CD4-positive, alpha-beta T cell (primary cell): ENCODE measurements around the gene ANKRD63. TPM values are rescaled to one million over a fixed set of nuclear protein-coding genes. Genes with fewer than 3 reads are reported as not detected.

Source experiments
- ATAC-seq: fragments of 200-7000 bp; cut with Tn5 transposase; one replicate; pipeline ENCODE4 v1.10.0; 2022; ENCODE audit warnings: mild to moderate bottlenecking; ENCODE audit not compliant: poor library complexity
- CTCF ChIA-PET: fragments of 350-600 bp; sonication (Branson Sonifier 250); formaldehyde crosslinking; loops from one replicate; lab custom pipeline; 2021; ENCODE audit warnings: antibody characterized with exemption, inconsistent platforms; lab: Charles Lee
- POLR2A ChIA-PET: fragments of 350-600 bp; sonication (Branson Sonifier 250); formaldehyde crosslinking; loops from one replicate; lab custom pipeline; 2021; ENCODE audit warnings: antibody characterized with exemption, inconsistent platforms; lab: Charles Lee
- DNase-seq, 14 experiments: peaks; one replicate each; pipeline ENCODE4 v3.0.0-alpha.2; 2013 to 2020; ENCODE audit warnings: mixed read lengths in 2 of 14
- H3K27ac ChIP-seq, 2 donors: one replicate each; pipeline versions ENCODE4 v1.5.1 to v1.7.0; 2013; ENCODE audit warnings: low read length in 2 of 2, low read depth in 1 of 2, mild to moderate bottlenecking in 1 of 2
- H3K27me3 ChIP-seq, 2 experiments: 1 replicate in 1 of 2; 2 replicates in 1 of 2; pipeline versions ENCODE4 v1.6.1 to v1.7.0; 2013; ENCODE audit warnings: low read length in 2 of 2, control low read depth in 1 of 2, mild to moderate bottlenecking in 1 of 2, moderate library complexity in 1 of 2; ENCODE audit not compliant: insufficient read depth in 2 of 2, control insufficient read depth in 1 of 2
- H3K36me3 ChIP-seq: one replicate; pipeline ENCODE4 v1.6.1; 2013; ENCODE audit warnings: low read length, control low read depth; ENCODE audit not compliant: insufficient read depth
- H3K4me1 ChIP-seq: one replicate; pipeline ENCODE4 v1.6.1; 2013; ENCODE audit warnings: low read length, control low read depth; ENCODE audit not compliant: insufficient read depth
- H3K4me3 ChIP-seq: one replicate; pipeline ENCODE4 v1.5.1; 2013; ENCODE audit warnings: mild to moderate bottlenecking, low read length, moderate library complexity
- H3K9me3 ChIP-seq, 2 experiments: 1 replicate in 1 of 2; 2 replicates in 1 of 2; pipeline versions ENCODE4 v1.6.1 to v1.7.0; 2013; ENCODE audit warnings: low read length in 2 of 2, mild to moderate bottlenecking in 2 of 2, control low read depth in 1 of 2, moderate library complexity in 1 of 2; ENCODE audit not compliant: control insufficient read depth in 1 of 2, insufficient read depth in 1 of 2
- H3K27ac Mint-ChIP-seq: one replicate; pipeline ENCODE4 v1.8.0; 2020; ENCODE audit warnings: mixed read lengths
- H3K27me3 Mint-ChIP-seq: one replicate; pipeline ENCODE4 v1.8.0; 2021; ENCODE audit warnings: mixed read lengths
- H3K36me3 Mint-ChIP-seq: one replicate; pipeline ENCODE4 v1.8.0; 2021; ENCODE audit warnings: low read depth, mixed read lengths
- H3K4me1 Mint-ChIP-seq: one replicate; pipeline ENCODE4 v1.8.0; 2021; ENCODE audit warnings: low read depth, mixed read lengths
- H3K4me3 Mint-ChIP-seq: one replicate; pipeline ENCODE4 v1.8.0; 2020; ENCODE audit warnings: mild to moderate bottlenecking, mixed read lengths
- H3K9me3 Mint-ChIP-seq: one replicate; pipeline ENCODE4 v1.8.0; 2020; ENCODE audit warnings: mixed read lengths
- CTCF ChIP-seq: fragments of 200-600 bp; IDR thresholded peaks from one replicate; pipeline ENCODE4 v1.8.0; 2022; ENCODE audit warnings: antibody characterized with exemption, mild to moderate bottlenecking
- intact Hi-C, 2 experiments: fragments of 100-400 bp; cut with DNase I in 1 of 2; cut with micrococcal nuclease in 1 of 2; formaldehyde crosslinking; loops; one replicate each; pipeline versions ENCODE4 v1.15.1 to v1.9.0; 2023 to 2025; cut with DNase I, micrococcal nuclease
- polyA plus RNA-seq, 2 donors: library from polyadenylated mRNA; unstranded; fragments of 120-200 nt; gene quantifications; one replicate each; pipeline ENCODE4 v1.2.1, GENCODE V29; 2013
- total RNA-seq, 174 experiments: library from RNA in 2 of 174; stranded (reverse) in 2 of 174; gene quantifications; one replicate each; pipeline ENCODE4 v1.2.3 and lab custom pipeline; 2021 to 2026

Gene ANKRD63
- total RNA-seq (not detected), total RNA-seq (lab: John Stamatoyannopoulos, UW) (0 to 0.57 (median 0.07) reads per million in 172 experiments)
- not detected for polyA plus RNA-seq (2013, experiment 1 of 2)
- polyA plus RNA-seq (2013, experiment 2 of 2), result not detected

- Mint-ChIP-seq H3K4me3 (peak within 1 kb of the TSS; percentile 69), H3K4me1 (peaks cover 4% of the 10 kb centered on the region), H3K27me3 (peaks cover 30% of the 10 kb centered on the region), H3K36me3 (peaks cover 6% of the 10 kb centered on the region), H3K9me3 (no peaks in the 10 kb centered on the region), H3K27ac (no peak within 1 kb of the TSS)
- CTCF ChIA-PET, result interaction anchor here (1.0 to 3.4 kb wide), 8 partner anchors 8 to 176 kb away, joined by 3 to 15 read pairs (median 4); partner anchors contain the start of genes INAFM2, IVD and PLCB2
- H3K4me3 ChIP-seq, result peak within 1 kb of the TSS; percentile 50
- TF ChIP-seq CTCF, result no peak
- POLR2A ChIA-PET, result interaction anchor here (0.9 to 3.1 kb wide), 3 partner anchors 24 to 171 kb away, joined by 3 to 28 read pairs (median 5); partner anchors contain the start of genes INAFM2 and PLCB2
- DNase-seq (peak in 11 of 14 experiments; percentile 11 to 65 (median 35)), ATAC-seq (peak; percentile 80)
- H3K9me3 ChIP-seq, result peaks cover 0 to 8% of the 10 kb centered on the region in 2 experiments
- peaks cover 23% of the 10 kb centered on the region for H3K4me1 ChIP-seq
- intact Hi-C loops, result loop anchor here in 1 of 2 experiments (5.0 kb wide), 1 partner anchor 39 kb away; the partner anchor contains the start of gene INAFM2
- H3K27ac ChIP-seq, result no peak within 1 kb of the TSS
- peaks cover 24 to 36% of the 10 kb centered on the region in 2 experiments for H3K27me3 ChIP-seq
- H3K36me3 ChIP-seq, result peaks cover 14% of the 10 kb centered on the region
Observed at GRCh38 chr15:40282869-40283614, at the start of gene ANKRD63. Gene ANKRD63, minus strand, starts transcription at chr15:40283064. Its CDS starts 478 bp downstream, at chr15:40282586.

- H3K27ac ChIP-seq, result no peak overlapping the region
- Mint-ChIP-seq H3K4me3 (no peak overlapping the region), H3K27ac (no peak overlapping the region), H3K27me3 (no peaks in the 10 kb centered on the region), H3K36me3 (no peaks in the 10 kb centered on the region), H3K4me1 (peaks cover 21% of the 10 kb centered on the region), H3K9me3 (no peaks in the 10 kb centered on the region)
- H3K4me3 ChIP-seq, result no peak overlapping the region
- H3K4me1 ChIP-seq, result peaks cover 22% of the 10 kb centered on the region
- intact Hi-C loops, result loop anchor here in 1 of 2 experiments (5.0 to 10.0 kb wide), 2 partner anchors 115 to 547 kb away; partner anchors contain the start of gene FSIP1
- ATAC-seq (no peak), DNase-seq (no peak)
- no peaks in the 10 kb centered on the region for H3K9me3 ChIP-seq
- no peaks in the 10 kb centered on the region for H3K36me3 ChIP-seq
- CTCF ChIA-PET, result interaction anchor here (1.1 to 1.4 kb wide), 2 partner anchors 9 to 11 kb away, joined by 4 read pairs; partner anchors contain the start of gene INAFM2
- POLR2A ChIA-PET, result no interaction called here
- no peaks in the 10 kb centered on the region for H3K27me3 ChIP-seq
- no peak for TF ChIP-seq CTCF
Observed at GRCh38 chr15:40332113-40332781, 49.4 kb upstream of the ANKRD63 start.

- Mint-ChIP-seq H3K9me3 (no peaks in the 10 kb centered on the region), H3K4me3 (no peak overlapping the region), H3K27ac (no peak overlapping the region), H3K4me1 (peaks cover 21% of the 10 kb centered on the region), H3K27me3 (no peaks in the 10 kb centered on the region), H3K36me3 (no peaks in the 10 kb centered on the region)
- intact Hi-C loops, result loop anchor here in 1 of 2 experiments (5.0 to 10.0 kb wide), 2 partner anchors 114 to 547 kb away; partner anchors contain the start of gene FSIP1
- Histone ChIP-seq H3K4me3 (no peak overlapping the region), H3K9me3 (no peaks in the 10 kb centered on the region), H3K27me3 (no peaks in the 10 kb centered on the region), H3K36me3 (no peaks in the 10 kb centered on the region), H3K27ac (no peak overlapping the region), H3K4me1 (peaks cover 19% of the 10 kb centered on the region)
- DNase-seq (no peak), ATAC-seq (no peak)
- ChIA-PET CTCF (interaction anchor here (1.1 to 1.4 kb wide), 2 partner anchors 8 to 11 kb away, joined by 4 read pairs; partner anchors contain the start of gene INAFM2), POLR2A (no interaction called here)
- TF ChIP-seq CTCF, result no peak
Observed at GRCh38 chr15:40331637-40332036, 48.8 kb upstream of the ANKRD63 start.
